ENCODE data around the gene ME1. TPM values are rescaled to one million over a fixed set of nuclear protein-coding genes. Genes with fewer than 3 reads are reported as not detected.

ME1 gene
- total RNA-seq, 1 donor from 2014 or later: 12.8 TPM

DNA sequence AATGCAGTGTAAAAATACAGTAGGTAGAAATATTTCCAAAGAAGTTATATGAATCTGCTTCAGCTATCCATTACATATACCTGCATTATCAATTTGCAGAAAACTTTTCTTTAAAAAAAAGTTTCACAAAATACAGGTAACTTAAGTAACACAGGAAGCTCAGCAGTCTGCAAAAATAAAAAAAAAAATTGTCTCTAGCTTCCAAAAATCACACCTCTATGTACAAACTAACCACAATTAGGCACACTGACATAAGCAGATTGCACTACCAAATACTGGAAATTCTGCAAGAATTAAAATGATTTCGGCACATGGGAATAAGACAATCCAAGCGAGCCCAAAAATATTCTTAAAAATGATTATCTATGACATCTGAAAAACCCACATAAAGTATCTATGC, 41.2 kb downstream of the ME1 start:
- DNase-seq (ENCODE audit: extremely low spot score in 2 of 2): no peak
- Histone ChIP-seq H3K4me1 (no peaks in the 10 kb centered on the region), H3K36me3 (no peaks in the 10 kb centered on the region), H3K9me3 (no peaks in the 10 kb centered on the region), H3K4me3 (no peak overlapping the region), H3K27ac (no peak overlapping the region), H3K27me3 (no peaks in the 10 kb centered on the region)
- TF ChIP-seq POLR2A (IDR thresholded peaks at IDR 0.05) (no peak), POLR2AphosphoS5 (IDR thresholded peaks at IDR 0.05; ENCODE audit: insufficient read depth in 1 of 2, low read depth in 1 of 2) (no peak)
- TF ChIP-seq, protein P1, sequence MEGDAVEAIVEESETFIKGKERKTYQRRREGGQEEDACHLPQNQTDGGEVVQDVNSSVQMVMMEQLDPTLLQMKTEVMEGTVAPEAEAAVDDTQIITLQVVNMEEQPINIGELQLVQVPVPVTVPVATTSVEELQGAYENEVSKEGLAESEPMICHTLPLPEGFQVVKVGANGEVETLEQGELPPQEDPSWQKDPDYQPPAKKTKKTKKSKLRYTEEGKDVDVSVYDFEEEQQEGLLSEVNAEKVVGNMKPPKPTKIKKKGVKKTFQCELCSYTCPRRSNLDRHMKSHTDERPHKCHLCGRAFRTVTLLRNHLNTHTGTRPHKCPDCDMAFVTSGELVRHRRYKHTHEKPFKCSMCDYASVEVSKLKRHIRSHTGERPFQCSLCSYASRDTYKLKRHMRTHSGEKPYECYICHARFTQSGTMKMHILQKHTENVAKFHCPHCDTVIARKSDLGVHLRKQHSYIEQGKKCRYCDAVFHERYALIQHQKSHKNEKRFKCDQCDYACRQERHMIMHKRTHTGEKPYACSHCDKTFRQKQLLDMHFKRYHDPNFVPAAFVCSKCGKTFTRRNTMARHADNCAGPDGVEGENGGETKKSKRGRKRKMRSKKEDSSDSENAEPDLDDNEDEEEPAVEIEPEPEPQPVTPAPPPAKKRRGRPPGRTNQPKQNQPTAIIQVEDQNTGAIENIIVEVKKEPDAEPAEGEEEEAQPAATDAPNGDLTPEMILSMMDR (IDR thresholded peaks at IDR 0.05): no peak
- intact Hi-C loops (cut with DNase I): no loop called here

DNA sequence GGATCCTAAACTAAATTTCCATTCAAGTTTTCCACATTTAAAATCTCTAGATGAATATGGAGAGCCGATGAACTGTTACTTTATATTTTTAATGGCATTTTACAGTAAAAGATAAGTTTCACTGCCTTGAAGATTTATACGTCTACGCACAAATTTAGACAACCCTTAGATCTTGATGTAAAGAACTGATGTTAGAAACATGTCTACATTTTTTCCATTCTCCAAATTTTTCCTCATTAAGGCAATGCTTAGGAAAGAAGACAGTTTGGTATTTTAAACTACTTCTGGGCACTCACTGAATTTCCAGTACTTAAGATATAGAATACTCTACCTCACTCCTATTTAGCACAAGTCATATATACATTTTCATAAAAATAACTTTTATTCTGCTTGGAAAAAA, 45.4 kb downstream of the ME1 start:
- H3K9me3 ChIP-seq: no peaks in the 10 kb centered on the region
- TF ChIP-seq POLR2A (IDR thresholded peaks at IDR 0.05) (no peak), POLR2AphosphoS5 (IDR thresholded peaks at IDR 0.05; ENCODE audit: insufficient read depth in 1 of 2, low read depth in 1 of 2) (no peak)
- intact Hi-C loops (cut with DNase I): no loop called here
- H3K27ac ChIP-seq: no peak overlapping the region
- DNase-seq (ENCODE audit: extremely low spot score in 2 of 2): no peak
- no peaks in the 10 kb centered on the region for H3K36me3 ChIP-seq
- no peak overlapping the region for H3K4me3 ChIP-seq
- no peaks in the 10 kb centered on the region for H3K27me3 ChIP-seq
- no peaks in the 10 kb centered on the region for H3K4me1 ChIP-seq

DNA sequence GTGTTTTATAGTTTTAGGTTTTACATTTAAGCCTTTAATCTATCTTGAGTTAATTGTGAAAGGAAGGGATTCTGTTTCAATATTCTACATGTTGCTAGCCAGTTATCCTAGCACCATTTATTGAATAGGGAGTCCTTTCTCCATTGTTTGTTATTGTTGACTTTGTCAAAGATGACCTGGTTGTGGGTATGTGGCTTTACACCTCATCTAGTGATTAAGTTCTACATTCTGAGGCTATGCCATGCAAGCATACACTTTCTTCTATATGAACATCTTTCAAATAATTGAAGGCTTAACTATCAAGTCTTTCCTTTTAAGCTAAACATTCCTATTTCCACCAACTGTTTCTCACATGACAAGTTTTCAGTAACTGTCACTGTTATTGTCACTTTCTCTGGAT, 46.1 kb downstream of the ME1 start:
- no peaks in the 10 kb centered on the region for H3K4me1 ChIP-seq
- no peaks in the 10 kb centered on the region for H3K9me3 ChIP-seq
- H3K27me3 ChIP-seq: no peaks in the 10 kb centered on the region
- no peak for TF ChIP-seq POLR2AphosphoS5 (IDR thresholded peaks at IDR 0.05; ENCODE audit: insufficient read depth in 1 of 2, low read depth in 1 of 2)
- TF ChIP-seq, protein P1 (IDR thresholded peaks at IDR 0.05): no peak
- TF ChIP-seq POLR2A (IDR thresholded peaks at IDR 0.05): no peak
- DNase-seq (ENCODE audit: extremely low spot score in 2 of 2): no peak
- no peaks in the 10 kb centered on the region for H3K36me3 ChIP-seq
- H3K27ac ChIP-seq: no peak overlapping the region
- intact Hi-C loops (cut with DNase I): no loop called here
- H3K4me3 ChIP-seq: no peak overlapping the region

DNA sequence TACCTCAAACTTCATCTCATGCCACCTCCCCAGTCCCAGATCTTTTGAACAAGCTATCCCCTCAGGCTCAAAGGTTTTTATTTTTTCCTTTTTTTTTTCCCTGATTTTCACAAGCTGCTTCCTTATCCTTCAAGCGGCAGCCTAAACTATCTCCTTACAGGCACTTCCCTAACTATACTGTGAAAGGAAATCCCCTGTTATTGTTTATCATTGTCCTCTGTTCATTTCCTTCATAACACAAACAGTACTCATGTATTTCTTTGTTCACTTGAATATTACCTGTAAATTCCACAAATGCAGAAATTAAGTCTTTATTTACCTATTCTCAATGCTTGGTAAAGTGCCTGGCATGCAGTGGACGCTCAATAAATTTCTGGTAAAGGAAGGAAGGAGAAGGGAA, 48.9 kb downstream of the ME1 start:
- DNase-seq (ENCODE audit: extremely low spot score in 2 of 2): no peak
- no peaks in the 10 kb centered on the region for H3K9me3 ChIP-seq
- no peak overlapping the region for H3K27ac ChIP-seq
- no peaks in the 10 kb centered on the region for H3K4me1 ChIP-seq
- no peak overlapping the region for H3K4me3 ChIP-seq
- no peaks in the 10 kb centered on the region for H3K27me3 ChIP-seq
- no peaks in the 10 kb centered on the region for H3K36me3 ChIP-seq
- intact Hi-C loops (cut with DNase I): no loop called here
- no peak for TF ChIP-seq POLR2AphosphoS5 (IDR thresholded peaks at IDR 0.05; ENCODE audit: insufficient read depth in 1 of 2, low read depth in 1 of 2)
- no peak for TF ChIP-seq POLR2A (IDR thresholded peaks at IDR 0.05)
- TF ChIP-seq, protein P1 (IDR thresholded peaks at IDR 0.05): no peak

DNA sequence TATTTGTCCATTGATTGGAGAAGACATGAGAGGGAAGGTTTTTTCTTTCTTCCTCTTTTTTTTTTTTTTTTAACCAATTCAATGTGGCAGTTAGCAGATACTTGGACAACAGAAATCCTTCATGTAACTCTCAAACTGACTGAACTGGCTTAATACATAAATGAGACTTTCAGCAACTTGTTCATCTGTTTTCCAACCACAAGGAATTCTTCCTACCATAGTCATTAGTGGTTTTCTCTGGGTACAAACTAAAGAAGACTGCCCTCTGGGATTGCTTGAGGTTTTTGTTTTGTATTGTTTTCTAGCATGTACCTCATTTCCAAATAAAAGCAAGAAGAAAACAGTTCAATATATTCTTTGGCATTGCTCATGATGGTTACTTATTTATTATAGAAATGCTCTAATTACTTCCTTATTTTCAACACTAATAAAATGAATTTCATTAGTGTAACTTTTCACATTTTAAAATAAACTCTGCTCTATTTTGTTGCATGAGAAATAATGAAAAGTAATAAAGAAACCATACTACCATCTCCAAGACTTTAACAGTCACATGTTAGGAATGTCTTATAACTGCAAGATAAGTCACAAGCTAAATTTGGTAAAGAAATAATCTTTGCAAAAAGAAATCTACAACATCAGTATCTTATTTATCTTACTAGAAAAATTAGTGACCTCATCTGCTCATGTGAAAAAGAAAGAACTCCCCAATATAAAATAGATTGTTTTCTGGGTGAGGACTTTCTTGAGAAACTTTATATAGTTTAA, 52.0 kb downstream of the ME1 start:
- Histone ChIP-seq H3K9me3 (no peaks in the 10 kb centered on the region), H3K4me3 (no peak overlapping the region), H3K27ac (no peak overlapping the region), H3K27me3 (no peaks in the 10 kb centered on the region), H3K36me3 (no peaks in the 10 kb centered on the region), H3K4me1 (no peaks in the 10 kb centered on the region)
- intact Hi-C loops (cut with DNase I): no loop called here
- no peak for DNase-seq (ENCODE audit: extremely low spot score in 2 of 2)
- TF ChIP-seq, protein P1 (IDR thresholded peaks at IDR 0.05): no peak
- TF ChIP-seq POLR2A (IDR thresholded peaks at IDR 0.05): no peak
- TF ChIP-seq POLR2AphosphoS5 (IDR thresholded peaks at IDR 0.05; ENCODE audit: insufficient read depth in 1 of 2, low read depth in 1 of 2): no peak

Measured in vagina (tissue), 2 donors.